HEK293 (cell line): ENCODE data around the gene ACP4.
"Not testable (repeated sequence)": the region's sequence is repeated elsewhere in the genome, so short reads cannot be mapped to it uniquely, and the experiment has no call there.

Experiments used
- CTCF ChIA-PET: fragments of 350-600 bp; formaldehyde crosslinking; extraction: SDS; loops from one replicate; lab custom pipeline; 2021; ENCODE audit warnings: antibody characterized with exemption; lab: Yijun Ruan, JAX
- POLR2A ChIA-PET: fragments of 300-600 bp; formaldehyde crosslinking; extraction: SDS; loops from one replicate; lab custom pipeline; 2020; ENCODE audit warnings: antibody characterized with exemption, inconsistent platforms; lab: Yijun Ruan, JAX
- H3K27ac ChIP-seq: fragments of 200-500 bp; sonication (Bioruptor generic); 2 replicates; pipeline ENCODE4 v1.5.1; 2014; ENCODE audit warnings: low read depth, low read length, control low read depth, inconsistent platforms; ENCODE audit errors: extremely low read depth
- H3K36me3 ChIP-seq, 2 experiments: fragments of 200-500 bp in 1 of 2; sonication (Bioruptor generic) in 1 of 2; 1 replicate in 1 of 2; 2 replicates in 1 of 2; pipeline ENCODE4 v1.5.1; 2014 to 2017; ENCODE audit warnings: inconsistent platforms in 2 of 2, low read length in 2 of 2; ENCODE audit not compliant: control insufficient read depth in 2 of 2, insufficient read depth in 1 of 2
- H3K4me1 ChIP-seq: fragments of 200-500 bp; sonication (Bioruptor generic); 2 replicates; pipeline ENCODE4 v1.5.1; 2014; ENCODE audit warnings: mild to moderate bottlenecking, low read length, inconsistent platforms; ENCODE audit not compliant: control insufficient read depth, insufficient read depth
- H3K4me3 ChIP-seq: 2 replicates; pipeline ENCODE4 v1.5.1; 2011; ENCODE audit warnings: low read depth, mild to moderate bottlenecking, control low read depth, low read length, moderate library complexity
- H3K9me3 ChIP-seq: fragments of 200-500 bp; sonication (Bioruptor generic); 2 replicates; pipeline ENCODE4 v1.5.1; 2014; ENCODE audit warnings: low read depth, low read length, inconsistent platforms; ENCODE audit not compliant: control insufficient read depth, insufficient read depth
- BCL11B ChIP-seq: fragments of 450-650 bp; formaldehyde crosslinking; IDR thresholded peaks from 2 replicates; pipeline ENCODE4 v1.5.1; 2016; ENCODE audit warnings: low read depth, missing biosample characterization, missing genetic modification characterization
- GLIS1 ChIP-seq: fragments of 450-650 bp; formaldehyde crosslinking; IDR thresholded peaks from 2 replicates; pipeline ENCODE4 v1.5.1; 2016; ENCODE audit warnings: missing biosample characterization, missing genetic modification characterization
- GLIS2 ChIP-seq: fragments of 450-650 bp; formaldehyde crosslinking; IDR thresholded peaks from 2 replicates; pipeline ENCODE4 v1.5.1; 2016; ENCODE audit warnings: missing biosample characterization, missing genetic modification characterization
- PRDM1 ChIP-seq: fragments of 450-650 bp; formaldehyde crosslinking; IDR thresholded peaks from 2 replicates; pipeline ENCODE4; 2016; ENCODE audit warnings: missing biosample characterization, missing genetic modification characterization
- WT1 ChIP-seq: fragments of 450-650 bp; formaldehyde crosslinking; IDR thresholded peaks from 2 replicates; pipeline ENCODE4 v1.5.1; 2016; ENCODE audit warnings: missing biosample characterization, missing genetic modification characterization
- ZBTB7A ChIP-seq: fragments of 450-650 bp; formaldehyde crosslinking; IDR thresholded peaks from 2 replicates; pipeline ENCODE4 v1.5.1; 2016; ENCODE audit warnings: low read depth, missing biosample characterization, missing genetic modification characterization
- ZNF157 ChIP-seq: fragments of 450-650 bp; formaldehyde crosslinking; IDR thresholded peaks from 2 replicates; pipeline ENCODE4 v1.5.1; 2016; ENCODE audit warnings: missing biosample characterization, missing genetic modification characterization
- ZNF514 ChIP-seq: fragments of 450-650 bp; formaldehyde crosslinking; IDR thresholded peaks from 2 replicates; pipeline ENCODE4 v1.5.1; 2016; ENCODE audit warnings: missing biosample characterization, missing genetic modification characterization
- ZNF558 ChIP-seq: fragments of 450-650 bp; formaldehyde crosslinking; IDR thresholded peaks from 2 replicates; pipeline ENCODE4 v1.5.1; 2016; ENCODE audit warnings: missing biosample characterization, missing genetic modification characterization
- ZNF585B ChIP-seq: fragments of 450-650 bp; formaldehyde crosslinking; IDR thresholded peaks from 2 replicates; pipeline ENCODE4 v1.5.1; 2016; ENCODE audit warnings: missing biosample characterization, missing genetic modification characterization
- ZNF596 ChIP-seq: fragments of 450-650 bp; IDR thresholded peaks from 2 replicates; pipeline ENCODE4 v1.5.0; 2018; ENCODE audit warnings: missing biosample characterization, mild to moderate bottlenecking, missing genetic modification characterization, moderate library complexity
- ZNF623 ChIP-seq: fragments of 450-650 bp; formaldehyde crosslinking; IDR thresholded peaks from 2 replicates; pipeline ENCODE4 v1.5.1; 2016; ENCODE audit warnings: missing biosample characterization, missing genetic modification characterization
- TF ChIP-seq, protein P1 (sequence below): fragments of 450-650 bp; formaldehyde crosslinking; IDR thresholded peaks from 2 replicates; pipeline ENCODE4 v1.5.1; 2016; ENCODE audit warnings: missing biosample characterization, missing genetic modification characterization
- TF ChIP-seq, protein P2 (sequence below): fragments of 450-650 bp; IDR thresholded peaks from 2 replicates; pipeline ENCODE4 v1.5.1; 2018; ENCODE audit warnings: missing biosample characterization, mild to moderate bottlenecking, missing genetic modification characterization
- TF ChIP-seq, protein P3 (sequence below): fragments of 450-650 bp; formaldehyde crosslinking; IDR thresholded peaks from 2 replicates; pipeline ENCODE4 v1.5.1; 2016; ENCODE audit warnings: missing biosample characterization, missing genetic modification characterization

ACP4 gene

DNA sequence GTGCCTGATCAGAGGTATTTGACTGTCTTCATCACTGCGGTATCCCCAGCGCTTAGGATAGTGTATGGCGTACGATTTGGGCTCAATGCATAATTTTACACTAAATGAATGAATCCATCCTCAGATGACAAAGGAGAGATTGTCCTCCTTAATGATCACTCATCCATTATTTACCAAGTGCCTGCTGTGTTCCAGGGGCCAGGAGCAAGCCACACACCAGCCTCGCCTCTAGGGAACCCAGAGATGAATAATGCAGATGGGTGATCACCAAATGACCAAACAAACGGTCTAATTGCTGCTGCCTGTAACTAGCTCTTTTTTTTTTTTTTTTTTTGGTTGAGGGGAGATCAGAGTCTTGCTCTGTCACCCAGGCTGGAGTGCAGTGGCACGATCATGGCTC, 25.8 kb upstream of the ACP4 start:
- TF ChIP-seq ZNF558 (tag by site-specific recombination): no peak
- TF ChIP-seq WT1 (tag by site-specific recombination): no peak
- TF ChIP-seq, protein P1, sequence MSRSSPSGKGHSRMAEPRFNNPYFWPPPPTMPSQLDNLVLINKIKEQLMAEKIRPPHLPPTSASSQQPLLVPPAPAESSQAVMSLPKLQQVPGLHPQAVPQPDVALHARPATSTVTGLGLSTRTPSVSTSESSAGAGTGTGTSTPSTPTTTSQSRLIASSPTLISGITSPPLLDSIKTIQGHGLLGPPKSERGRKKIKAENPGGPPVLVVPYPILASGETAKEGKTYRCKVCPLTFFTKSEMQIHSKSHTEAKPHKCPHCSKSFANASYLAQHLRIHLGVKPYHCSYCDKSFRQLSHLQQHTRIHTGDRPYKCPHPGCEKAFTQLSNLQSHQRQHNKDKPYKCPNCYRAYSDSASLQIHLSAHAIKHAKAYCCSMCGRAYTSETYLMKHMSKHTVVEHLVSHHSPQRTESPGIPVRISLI (tag by site-specific recombination): no peak
- TF ChIP-seq, protein P2, sequence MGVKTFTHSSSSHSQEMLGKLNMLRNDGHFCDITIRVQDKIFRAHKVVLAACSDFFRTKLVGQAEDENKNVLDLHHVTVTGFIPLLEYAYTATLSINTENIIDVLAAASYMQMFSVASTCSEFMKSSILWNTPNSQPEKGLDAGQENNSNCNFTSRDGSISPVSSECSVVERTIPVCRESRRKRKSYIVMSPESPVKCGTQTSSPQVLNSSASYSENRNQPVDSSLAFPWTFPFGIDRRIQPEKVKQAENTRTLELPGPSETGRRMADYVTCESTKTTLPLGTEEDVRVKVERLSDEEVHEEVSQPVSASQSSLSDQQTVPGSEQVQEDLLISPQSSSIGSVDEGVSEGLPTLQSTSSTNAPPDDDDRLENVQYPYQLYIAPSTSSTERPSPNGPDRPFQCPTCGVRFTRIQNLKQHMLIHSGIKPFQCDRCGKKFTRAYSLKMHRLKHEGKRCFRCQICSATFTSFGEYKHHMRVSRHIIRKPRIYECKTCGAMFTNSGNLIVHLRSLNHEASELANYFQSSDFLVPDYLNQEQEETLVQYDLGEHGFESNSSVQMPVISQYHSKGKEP (tag by site-specific recombination): no peak
- POLR2A ChIA-PET: interaction anchor here (0.6 kb wide), 1 partner anchor 39 kb away, joined by 5 read pairs; no protein-coding TSS in a partner anchor
- CTCF ChIA-PET: interaction anchor here (0.7 to 1.6 kb wide), 2 partner anchors 15 to 57 kb away, joined by 3 to 6 read pairs; no protein-coding TSS in a partner anchor

DNA sequence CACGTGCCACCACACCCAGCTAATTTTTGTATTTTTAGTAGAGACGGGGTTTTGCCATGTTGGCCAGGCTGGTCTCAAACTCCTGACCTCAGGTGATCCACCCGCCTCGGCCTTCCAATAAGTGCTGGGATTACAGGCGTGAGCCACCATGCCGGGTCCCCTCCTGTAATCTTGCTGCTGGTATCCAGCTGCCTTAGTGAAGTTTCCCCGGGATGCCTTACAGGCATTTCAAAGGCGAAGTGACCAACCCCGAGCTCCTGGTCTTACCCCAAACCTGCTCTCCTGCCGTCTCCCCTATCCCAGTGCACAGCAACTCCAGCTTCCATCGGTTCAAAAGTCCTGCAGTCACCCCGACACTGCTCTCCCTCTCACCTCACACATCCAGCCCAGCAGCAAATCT, 23.5 kb upstream of the ACP4 start:
- H3K36me3 ChIP-seq, H3K9me3 ChIP-seq, H3K27ac ChIP-seq, H3K4me1 ChIP-seq, H3K4me3 ChIP-seq: not testable (repeated sequence)
- POLR2A ChIA-PET: interaction anchor here (0.7 kb wide), 1 partner anchor 258 kb away, joined by 8 read pairs; no protein-coding TSS in a partner anchor
- CTCF ChIA-PET: interaction anchor here (1.4 to 2.4 kb wide), 2 partner anchors 42 to 97 kb away, joined by 3 to 7 read pairs; no protein-coding TSS in a partner anchor

More for the DNA sequence above, 25.8 kb upstream of the ACP4 start:
- Histone ChIP-seq H3K4me1 (no peaks in the 10 kb centered on the region), H3K4me3 (no peak overlapping the region), H3K27ac (no peak overlapping the region), H3K36me3 (no peaks in the 10 kb centered on the region), H3K9me3 (no peaks in the 10 kb centered on the region)

DNA sequence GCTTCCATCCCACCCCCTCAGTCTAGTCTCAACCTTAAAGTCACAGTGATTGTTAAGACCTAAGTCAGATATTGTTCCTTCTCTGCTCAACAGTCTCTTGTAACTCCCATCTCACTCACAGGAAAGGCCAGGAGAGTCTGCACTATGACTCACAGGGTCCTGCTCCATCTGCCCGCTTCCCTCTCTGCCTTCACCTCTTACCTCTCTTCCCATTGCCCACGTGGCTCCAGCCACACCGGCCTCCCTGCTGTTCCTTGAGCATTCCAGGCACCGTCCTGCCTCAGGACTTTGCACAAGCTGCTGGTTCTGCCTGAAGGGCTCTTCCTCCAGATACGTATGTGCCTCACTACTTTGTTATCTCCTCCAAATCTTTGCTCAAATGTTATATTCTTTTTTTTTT, 23.0 kb upstream of the ACP4 start:
- H3K36me3 ChIP-seq, H3K4me3 ChIP-seq, H3K27ac ChIP-seq, H3K4me1 ChIP-seq: not testable (repeated sequence)
- POLR2A ChIA-PET: interaction anchor here (0.7 kb wide), 1 partner anchor 258 kb away, joined by 8 read pairs; no protein-coding TSS in a partner anchor
- CTCF ChIA-PET: interaction anchor here (1.4 to 2.4 kb wide), 2 partner anchors 43 to 97 kb away, joined by 3 to 7 read pairs; no protein-coding TSS in a partner anchor
- peak; percentile 45 for TF ChIP-seq ZNF623 (tag by site-specific recombination)
- TF ChIP-seq PRDM1 (tag by site-specific recombination): peak; percentile 9; the same call in 1 of the 2 replicates
- TF ChIP-seq, all 188 proteins: peak for 2; not testable (repeated sequence) for 186
- H3K9me3 ChIP-seq: not testable (repeated sequence)

DNA sequence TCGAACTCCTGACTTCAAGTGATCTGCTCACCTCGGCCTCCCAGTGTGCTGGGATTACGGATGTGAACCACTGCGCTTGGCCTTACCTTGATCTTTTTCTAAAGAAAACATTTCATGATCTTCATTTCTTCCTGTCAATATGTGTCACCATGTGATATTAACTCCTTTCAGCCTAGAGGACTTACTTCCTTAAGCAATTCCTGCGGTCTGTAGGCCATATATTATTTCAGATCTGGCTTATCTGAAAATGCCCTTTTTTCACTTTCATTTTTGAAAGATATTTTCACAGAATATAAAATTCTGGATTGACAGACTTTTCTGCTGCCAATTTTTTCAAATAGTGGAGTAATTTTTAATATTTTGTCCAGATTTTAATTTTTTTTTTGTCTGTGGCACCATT, 21.9 kb upstream of the ACP4 start:
- H3K36me3 ChIP-seq: no peaks in the 10 kb centered on the region
- TF ChIP-seq ZNF596 (tag by site-specific recombination): no peak
- TF ChIP-seq ZNF514 (tag by site-specific recombination): no peak
- TF ChIP-seq ZNF585B: no peak
- no peak for TF ChIP-seq GLIS1 (tag by site-specific recombination)
- no peak for TF ChIP-seq GLIS2 (tag by site-specific recombination)
- no peak for TF ChIP-seq BCL11B
- TF ChIP-seq ZNF157 (tag by site-specific recombination): no peak
- TF ChIP-seq ZBTB7A (tag by site-specific recombination): no peak
- TF ChIP-seq, protein P3, sequence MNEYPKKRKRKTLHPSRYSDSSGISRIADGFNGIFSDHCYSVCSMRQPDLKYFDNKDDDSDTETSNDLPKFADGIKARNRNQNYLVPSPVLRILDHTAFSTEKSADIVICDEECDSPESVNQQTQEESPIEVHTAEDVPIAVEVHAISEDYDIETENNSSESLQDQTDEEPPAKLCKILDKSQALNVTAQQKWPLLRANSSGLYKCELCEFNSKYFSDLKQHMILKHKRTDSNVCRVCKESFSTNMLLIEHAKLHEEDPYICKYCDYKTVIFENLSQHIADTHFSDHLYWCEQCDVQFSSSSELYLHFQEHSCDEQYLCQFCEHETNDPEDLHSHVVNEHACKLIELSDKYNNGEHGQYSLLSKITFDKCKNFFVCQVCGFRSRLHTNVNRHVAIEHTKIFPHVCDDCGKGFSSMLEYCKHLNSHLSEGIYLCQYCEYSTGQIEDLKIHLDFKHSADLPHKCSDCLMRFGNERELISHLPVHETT (tag by site-specific recombination): no peak
- no peaks in the 10 kb centered on the region for H3K4me1 ChIP-seq
- no peak overlapping the region for H3K27ac ChIP-seq
- POLR2A ChIA-PET: no interaction called here
- CTCF ChIA-PET: interaction anchor here (2.4 kb wide), 1 partner anchor 44 kb away, joined by 7 read pairs; no protein-coding TSS in a partner anchor
- no peak overlapping the region for H3K4me3 ChIP-seq
- H3K9me3 ChIP-seq: no peaks in the 10 kb centered on the region
